Stimulated activated naive B cell treated with anti-CD40 and anti-IgM and Interleukin-4, amounts not matched to agents 10 μg/mL and 1 μg/mL and 100 μg/mL, for 72 hours (primary cell): ENCODE measurements around the gene CRTC3.
"Not testable (repeated sequence)": the region's sequence is repeated elsewhere in the genome, so short reads cannot be mapped to it uniquely, and the experiment has no call there.

Experiments
- ATAC-seq, 2 donors: fragments of 150-1000 bp; cut with Tn5 transposase; replicated peaks; 2 replicates each; pipeline ENCODE4 v1.10.0; 2021; ENCODE audit warnings: moderate library complexity in 1 of 2
- DNase-seq: peaks from one replicate; pipeline ENCODE4 v3.0.0; 2021
- H3K27ac Mint-ChIP-seq: one replicate; pipeline ENCODE4 v1.8.0; 2022; ENCODE audit warnings: mild to moderate bottlenecking, mixed read lengths
- H3K27me3 Mint-ChIP-seq, 2 donors: one replicate each; pipeline ENCODE4 v1.8.0; 2022; ENCODE audit warnings: mixed read lengths in 2 of 2
- H3K36me3 Mint-ChIP-seq, 2 donors: one replicate each; pipeline ENCODE4 v1.8.0; 2022; ENCODE audit warnings: mixed read lengths in 2 of 2, mild to moderate bottlenecking in 1 of 2
- H3K4me1 Mint-ChIP-seq, 2 donors: one replicate each; pipeline ENCODE4 v1.8.0; 2022; ENCODE audit warnings: mixed read lengths in 2 of 2, mild to moderate bottlenecking in 1 of 2
- H3K4me3 Mint-ChIP-seq, 2 donors: one replicate each; pipeline ENCODE4 v1.8.0; 2022; ENCODE audit warnings: mild to moderate bottlenecking in 2 of 2, mixed read lengths in 2 of 2, moderate library complexity in 1 of 2
- H3K9me3 Mint-ChIP-seq, 2 donors: one replicate each; pipeline ENCODE4 v1.8.0; 2022; ENCODE audit warnings: mixed read lengths in 2 of 2, mild to moderate bottlenecking in 1 of 2

Gene CRTC3

DNA sequence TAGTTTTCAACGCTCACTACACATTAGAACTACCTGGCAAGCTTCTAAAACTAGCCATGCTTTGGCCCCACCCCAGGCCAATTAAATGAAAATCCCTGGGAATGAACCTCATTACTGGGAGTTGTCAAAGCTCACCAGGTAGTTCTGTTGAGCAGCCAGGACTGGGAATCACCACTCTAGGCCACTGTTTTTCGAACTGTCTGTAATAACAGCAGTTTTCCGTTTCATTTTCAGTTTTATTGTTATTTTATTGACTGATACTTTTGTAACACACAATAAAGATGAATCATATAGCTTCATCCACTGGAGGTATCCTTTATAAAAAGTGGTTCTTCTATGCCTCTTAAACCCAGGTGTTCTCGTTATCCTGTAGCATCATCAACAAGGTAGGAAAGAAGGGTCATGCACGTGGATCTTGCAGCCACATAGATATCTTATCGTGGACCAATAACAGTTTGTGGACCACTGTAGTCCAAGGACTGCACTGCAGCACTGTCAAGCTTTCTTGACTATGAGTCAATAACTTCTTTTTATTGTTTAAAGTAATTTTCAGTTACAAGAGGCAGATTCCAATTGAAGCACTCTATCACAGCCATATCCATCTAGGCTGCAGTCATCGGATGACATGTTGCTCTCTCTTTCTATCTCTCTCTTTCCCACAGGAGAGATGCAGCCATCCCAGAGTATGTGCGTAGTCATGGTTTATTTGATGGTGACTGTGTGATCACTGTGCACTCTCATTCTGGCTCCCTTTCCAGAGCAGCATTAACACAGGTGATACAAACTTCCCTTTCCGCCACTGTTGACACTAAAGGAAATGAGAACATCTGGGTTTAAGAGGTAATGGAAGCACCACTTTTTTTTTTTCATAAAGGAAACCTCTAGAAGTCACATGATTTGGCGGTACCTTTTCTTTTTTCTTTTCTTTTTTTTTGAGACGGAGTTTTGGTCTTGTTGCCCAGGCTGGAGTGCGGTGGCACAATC, 148.4 kb downstream of the CRTC3 start:
- Mint-ChIP-seq H3K27ac (no peak overlapping the region), H3K4me3 (peak overlapping the region in 1 of 2 donors; percentile 48), H3K9me3 (no peaks in the 10 kb centered on the region), H3K27me3 (peaks cover 0 to 6% of the 10 kb centered on the region in 2 donors), H3K4me1 (peaks cover 4 to 6% of the 10 kb centered on the region in 2 donors), H3K36me3 (no peaks in the 10 kb centered on the region)
- ATAC-seq (peak; percentile 29 to 50), DNase-seq (no peak)

DNA sequence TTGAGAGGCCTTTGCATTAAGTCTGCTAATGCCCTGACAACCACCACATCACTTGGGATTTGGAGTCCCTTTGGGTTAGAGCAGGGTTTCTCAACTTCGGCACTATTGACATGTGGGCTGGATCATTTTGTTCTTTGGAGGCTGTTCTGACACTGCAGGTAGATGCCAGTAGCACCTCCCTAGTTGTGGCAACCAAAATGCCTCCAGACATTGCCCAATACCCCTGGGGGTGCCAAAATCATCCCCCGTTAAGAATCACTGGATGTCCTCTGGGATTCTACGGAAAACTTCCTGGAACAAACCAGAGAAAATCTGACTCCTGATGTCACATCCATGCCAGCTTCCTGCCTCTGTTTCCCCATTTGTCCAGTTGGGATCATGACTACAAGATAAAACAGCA, 150.2 kb downstream of the CRTC3 start:
- H3K27ac Mint-ChIP-seq: no peak overlapping the region
- DNase-seq (no peak), ATAC-seq (no peak)
- peaks cover 4 to 18% of the 10 kb centered on the region in 2 donors for H3K4me1 Mint-ChIP-seq
- peaks cover 6% of the 10 kb centered on the region in 2 donors for H3K27me3 Mint-ChIP-seq
- H3K36me3 Mint-ChIP-seq: no peaks in the 10 kb centered on the region
- no peak overlapping the region for H3K4me3 Mint-ChIP-seq
- no peaks in the 10 kb centered on the region for H3K9me3 Mint-ChIP-seq

DNA sequence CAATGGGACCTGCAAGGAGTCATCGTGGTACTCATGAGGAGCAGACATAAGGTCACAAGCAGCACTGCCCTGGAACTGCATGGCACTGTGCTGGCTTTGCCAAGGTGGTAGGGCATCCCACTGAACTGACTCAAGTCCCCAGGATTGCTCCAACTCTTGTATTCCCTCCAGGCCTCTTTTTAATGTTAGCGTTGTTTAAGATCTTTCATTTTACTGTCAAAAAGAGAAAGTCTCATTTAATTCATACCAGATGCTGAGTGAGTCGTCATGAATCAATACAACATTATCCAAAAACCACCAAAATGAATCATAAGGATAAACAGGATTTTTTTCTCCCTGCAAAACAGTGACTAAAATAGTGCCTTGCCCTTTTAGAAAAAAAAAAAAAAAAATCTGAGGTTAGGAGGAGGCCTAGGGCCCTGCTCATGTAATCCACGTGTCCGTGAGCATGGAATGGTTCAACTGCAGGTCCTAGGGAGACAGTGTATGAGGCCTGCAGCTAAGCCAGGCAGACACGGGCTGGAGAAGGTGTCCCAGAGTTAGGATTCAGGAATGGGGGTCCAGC, 150.7 kb downstream of the CRTC3 start:
- H3K27ac Mint-ChIP-seq: no peak overlapping the region

DNA sequence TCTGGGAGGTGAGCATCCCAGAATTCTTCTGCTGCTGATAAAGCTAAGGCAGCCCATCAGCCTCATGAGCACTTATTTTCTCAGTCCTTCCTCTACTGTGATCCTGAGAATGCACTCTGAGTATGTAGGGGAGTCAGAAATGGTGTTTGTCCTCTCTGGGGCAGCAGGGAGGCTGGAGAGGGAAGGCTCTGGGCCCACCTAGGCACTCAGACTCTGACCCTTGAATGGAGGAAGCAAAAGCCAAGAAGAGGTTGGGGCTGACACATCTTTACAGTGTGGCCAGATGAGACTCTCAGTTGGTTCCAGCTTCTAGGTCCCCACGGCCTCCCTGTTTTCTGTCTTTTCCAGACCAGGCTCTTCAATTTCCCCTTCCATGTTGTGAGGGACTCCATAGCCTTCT, 151.3 kb downstream of the CRTC3 start:
- ATAC-seq (no peak), DNase-seq (no peak)
- no peaks in the 10 kb centered on the region for H3K9me3 Mint-ChIP-seq
- no peaks in the 10 kb centered on the region for H3K36me3 Mint-ChIP-seq
- peaks cover 9 to 29% of the 10 kb centered on the region in 2 donors for H3K4me1 Mint-ChIP-seq
- no peak overlapping the region for H3K4me3 Mint-ChIP-seq
- H3K27me3 Mint-ChIP-seq: peaks cover 6% of the 10 kb centered on the region in 2 donors
- H3K27ac Mint-ChIP-seq: no peak overlapping the region

More for the DNA sequence above, 150.7 kb downstream of the CRTC3 start:
- ATAC-seq (no peak), DNase-seq (no peak)
- Mint-ChIP-seq H3K4me3 (no peak overlapping the region), H3K4me1 (peaks cover 7 to 23% of the 10 kb centered on the region in 2 donors), H3K27me3 (peaks cover 6% of the 10 kb centered on the region in 2 donors), H3K9me3 (no peaks in the 10 kb centered on the region), H3K36me3 (no peaks in the 10 kb centered on the region)

DNA sequence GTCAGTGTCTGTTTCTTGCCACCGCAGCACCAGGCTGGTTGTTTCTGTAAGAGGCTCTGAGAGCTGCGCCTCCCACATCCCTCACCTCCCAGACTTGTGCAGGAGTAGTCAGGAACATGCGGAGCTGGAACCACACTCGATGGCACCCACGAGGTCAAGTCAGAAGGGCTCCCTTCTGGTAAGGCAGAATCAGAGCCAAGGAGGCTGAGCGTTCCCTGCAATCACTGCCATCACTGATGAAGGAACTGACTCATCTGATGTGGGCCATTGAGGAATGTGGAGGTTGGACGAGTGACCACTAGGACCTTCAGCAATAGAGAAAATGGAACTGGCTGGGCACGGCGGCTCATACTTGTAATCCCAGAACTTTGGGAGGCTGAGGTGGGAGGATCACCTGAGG, 151.8 kb downstream of the CRTC3 start:
- Mint-ChIP-seq H3K4me3 (no peak overlapping the region), H3K27me3 (peaks cover 6% of the 10 kb centered on the region in 2 donors), H3K9me3 (no peaks in the 10 kb centered on the region), H3K36me3 (no peaks in the 10 kb centered on the region), H3K27ac (no peak overlapping the region), H3K4me1 (peaks cover 11 to 33% of the 10 kb centered on the region in 2 donors)
- DNase-seq: no peak
- ATAC-seq: no peak

DNA sequence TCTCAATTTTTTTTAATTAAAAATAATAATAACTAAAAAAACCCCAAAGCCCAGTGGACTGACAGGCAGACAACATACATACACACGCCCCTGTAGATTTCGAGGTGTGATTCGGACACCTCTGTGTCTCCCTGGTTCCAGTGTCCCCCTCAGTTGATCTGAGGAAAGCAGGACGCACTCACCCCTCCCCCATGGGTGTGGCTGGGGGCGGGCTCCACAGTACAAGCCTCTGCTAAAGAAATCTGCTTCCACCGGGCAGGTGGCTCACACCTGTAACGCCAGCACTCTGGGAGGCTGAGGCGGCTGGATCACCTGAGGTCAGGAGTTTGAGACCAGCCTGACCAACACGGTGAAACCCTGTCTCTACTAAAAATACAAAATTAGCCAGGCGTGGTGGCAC, 153.6 kb downstream of the CRTC3 start:
- no peak overlapping the region for H3K27ac Mint-ChIP-seq

DNA sequence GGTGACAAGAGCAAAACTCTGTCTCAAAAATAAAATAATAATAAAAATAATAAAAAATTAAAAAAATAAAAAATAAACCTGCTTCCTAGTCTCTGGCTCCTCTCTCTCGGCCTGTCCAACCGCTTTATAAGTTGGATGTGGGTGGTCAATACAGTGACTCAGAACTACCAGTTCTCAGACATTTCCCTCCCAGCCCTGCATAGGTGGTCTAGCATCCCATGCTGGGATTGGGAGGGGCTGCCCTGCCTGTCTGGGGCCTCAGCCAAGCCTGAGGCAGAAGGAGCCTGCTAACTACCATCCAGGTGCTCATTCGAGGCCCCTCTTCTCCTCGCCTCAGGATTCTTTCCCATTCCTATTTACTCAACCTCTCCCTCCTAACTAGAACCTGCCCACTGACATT, 154.2 kb downstream of the CRTC3 start:
- no peak overlapping the region for H3K4me3 Mint-ChIP-seq
- DNase-seq: no peak
- H3K36me3 Mint-ChIP-seq: no peaks in the 10 kb centered on the region
- ATAC-seq: no peak
- no peak overlapping the region for H3K27ac Mint-ChIP-seq
- peaks cover 6% of the 10 kb centered on the region in 2 donors for H3K27me3 Mint-ChIP-seq
- peaks cover 15 to 35% of the 10 kb centered on the region in 2 donors for H3K4me1 Mint-ChIP-seq
- H3K9me3 Mint-ChIP-seq: no peaks in the 10 kb centered on the region

More for the DNA sequence above, 153.6 kb downstream of the CRTC3 start:
- H3K36me3 Mint-ChIP-seq: no peaks in the 10 kb centered on the region
- DNase-seq (no peak), ATAC-seq (no peak)
- peaks cover 16 to 38% of the 10 kb centered on the region in 2 donors for H3K4me1 Mint-ChIP-seq
- no peak overlapping the region for H3K4me3 Mint-ChIP-seq
- H3K27me3 Mint-ChIP-seq: peaks cover 6% of the 10 kb centered on the region in 2 donors
- H3K9me3 Mint-ChIP-seq: no peaks in the 10 kb centered on the region

DNA sequence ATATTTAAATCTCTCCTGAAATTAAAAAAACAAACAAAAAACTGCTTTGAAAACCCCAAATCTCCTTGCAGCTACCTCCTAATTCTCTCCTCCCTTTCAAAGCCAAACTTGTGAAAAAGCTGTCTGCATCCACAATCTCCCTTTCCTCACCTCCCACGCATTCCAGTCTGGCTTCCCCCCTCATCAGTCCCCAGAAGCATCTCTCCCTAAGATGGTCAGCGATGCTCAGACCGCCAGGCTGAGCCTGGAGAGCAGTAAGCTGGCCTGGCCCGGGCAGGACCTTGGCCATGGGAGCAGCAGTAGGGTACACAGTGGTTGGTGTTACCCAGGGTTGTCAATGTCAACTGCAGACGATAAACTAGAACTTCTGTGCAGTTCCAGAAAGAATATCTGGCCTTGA, 154.6 kb downstream of the CRTC3 start:
- H3K27ac Mint-ChIP-seq: no peak overlapping the region
- ATAC-seq (no peak), DNase-seq (no peak)
- peaks cover 13 to 35% of the 10 kb centered on the region in 2 donors for H3K4me1 Mint-ChIP-seq
- H3K27me3 Mint-ChIP-seq: peaks cover 6% of the 10 kb centered on the region in 2 donors
- H3K36me3 Mint-ChIP-seq: no peaks in the 10 kb centered on the region
- no peaks in the 10 kb centered on the region for H3K9me3 Mint-ChIP-seq
- no peak overlapping the region for H3K4me3 Mint-ChIP-seq

DNA sequence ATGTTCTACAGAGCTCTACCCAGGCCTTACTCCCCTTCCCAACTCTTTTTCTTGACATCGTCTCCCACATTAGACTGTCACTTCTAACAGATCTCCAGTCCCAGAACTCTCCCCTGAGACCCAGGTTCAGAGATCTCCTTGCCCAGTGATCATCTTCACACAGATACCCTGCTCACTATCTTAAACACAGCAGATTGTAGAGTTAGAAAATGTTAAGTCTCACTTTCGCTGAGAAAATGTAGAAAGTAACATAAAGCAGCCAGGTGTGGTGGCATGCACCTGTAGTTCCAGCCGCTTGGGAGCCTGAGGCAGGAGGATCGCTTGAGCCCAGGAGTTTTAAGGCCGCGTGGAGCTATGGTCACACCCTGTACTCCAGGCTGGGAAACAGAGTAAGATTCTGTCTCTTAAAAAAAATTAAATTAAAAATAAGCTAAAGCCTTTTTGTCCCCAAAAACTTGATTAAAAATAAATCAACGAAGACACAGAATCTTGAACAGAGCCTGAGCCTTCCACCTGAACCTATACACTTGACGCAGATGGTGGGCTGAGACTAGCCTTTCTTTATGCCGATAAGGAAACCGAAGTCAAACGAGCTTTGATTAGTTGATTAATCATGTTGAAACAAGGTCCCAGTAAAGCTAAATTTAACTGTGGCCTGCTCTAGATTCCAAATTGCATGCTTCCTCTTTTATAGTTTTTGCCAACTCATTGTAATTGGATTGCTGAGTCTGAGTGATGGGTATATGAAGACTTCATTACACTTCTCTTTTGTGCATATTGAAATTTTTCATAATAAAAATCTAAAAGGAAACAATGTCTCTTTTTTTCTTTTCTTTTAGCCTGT, 156.1 kb downstream of the CRTC3 start:
- DNase-seq: no peak
- Mint-ChIP-seq H3K4me3 (peak overlapping the region in 1 of 2 donors; percentile 65), H3K27me3 (peaks cover 6% of the 10 kb centered on the region in 2 donors), H3K4me1 (peaks cover 13 to 35% of the 10 kb centered on the region in 2 donors), H3K27ac (peak overlapping the region; percentile 44), H3K9me3 (no peaks in the 10 kb centered on the region), H3K36me3 (no peaks in the 10 kb centered on the region)
- peak; percentile 58 to 59 for ATAC-seq

DNA sequence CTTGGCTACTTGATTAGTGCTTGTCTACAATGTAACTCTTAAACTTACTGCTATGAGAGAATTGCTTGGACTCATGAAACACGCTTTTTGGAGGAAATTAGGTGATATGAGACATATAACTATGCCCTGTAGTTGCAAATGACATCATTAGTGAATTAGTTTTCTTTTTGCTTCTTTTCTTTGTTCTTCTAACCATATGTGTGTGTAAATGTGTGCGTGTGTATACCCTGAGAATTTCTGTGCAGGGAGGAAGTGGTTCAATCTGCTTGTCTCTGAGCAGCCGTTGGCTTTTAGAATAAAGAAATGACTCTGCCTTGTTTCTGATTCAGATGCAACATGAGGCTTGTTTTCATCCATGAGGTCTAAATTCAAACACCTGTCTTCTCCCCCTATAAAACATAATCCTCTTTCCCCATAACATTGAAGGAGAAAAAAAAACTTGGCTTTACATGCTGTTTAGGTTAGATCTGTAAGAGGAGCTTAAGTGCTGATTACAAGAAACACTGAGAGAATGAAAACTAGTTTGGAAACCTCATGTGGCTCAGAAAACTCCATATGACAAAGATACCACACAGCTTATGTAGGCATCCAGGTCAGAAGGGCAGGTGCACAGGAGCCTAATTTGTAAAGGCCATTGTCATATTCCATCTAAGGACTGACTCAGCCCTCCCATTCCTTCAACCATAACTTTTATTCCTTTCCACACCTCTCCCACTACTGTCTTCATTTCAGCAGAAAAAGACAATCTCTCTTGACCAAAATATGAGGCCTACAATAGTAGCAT, 156.9 kb downstream of the CRTC3 start:
- H3K27me3 Mint-ChIP-seq: peaks cover 6% of the 10 kb centered on the region in 2 donors
- no peaks in the 10 kb centered on the region for H3K9me3 Mint-ChIP-seq
- H3K4me1 Mint-ChIP-seq: peaks cover 13 to 35% of the 10 kb centered on the region in 2 donors
- peak overlapping the region; percentile 44 for H3K27ac Mint-ChIP-seq
- H3K4me3 Mint-ChIP-seq: no peak overlapping the region
- H3K36me3 Mint-ChIP-seq: no peaks in the 10 kb centered on the region
- ATAC-seq (peak; percentile 96), DNase-seq (peak; percentile 15)

DNA sequence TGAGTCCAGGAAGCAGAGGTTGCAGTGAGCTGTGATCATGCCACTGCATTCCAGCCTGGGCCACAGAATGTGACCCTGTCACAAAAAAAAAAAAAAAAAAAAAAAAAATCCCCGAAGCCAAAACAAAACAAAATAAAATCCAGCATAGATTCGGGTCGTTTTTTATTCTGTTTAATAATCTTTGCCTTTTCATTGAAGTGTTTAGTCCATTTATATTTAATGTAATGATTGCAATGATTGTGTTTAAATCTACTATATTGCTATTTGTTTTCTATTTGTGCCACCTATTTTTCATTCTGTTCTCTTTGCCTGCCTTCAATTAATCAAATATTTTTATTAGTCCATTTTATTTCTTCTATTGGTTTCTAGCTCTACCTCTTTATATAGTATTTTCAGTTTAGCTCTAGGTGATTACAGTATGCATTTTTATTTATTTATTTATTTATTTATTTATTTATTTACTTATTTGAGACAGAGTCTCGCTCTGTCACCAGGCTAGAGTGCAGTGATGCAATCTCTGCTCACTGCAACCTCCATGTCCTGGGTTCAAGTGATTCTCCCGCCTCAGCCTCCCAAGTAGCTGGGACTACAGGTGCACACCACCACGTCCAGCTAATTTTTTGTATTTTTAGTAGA, 159.7 kb downstream of the CRTC3 start:
- H3K4me3 Mint-ChIP-seq: not testable (repeated sequence)

DNA sequence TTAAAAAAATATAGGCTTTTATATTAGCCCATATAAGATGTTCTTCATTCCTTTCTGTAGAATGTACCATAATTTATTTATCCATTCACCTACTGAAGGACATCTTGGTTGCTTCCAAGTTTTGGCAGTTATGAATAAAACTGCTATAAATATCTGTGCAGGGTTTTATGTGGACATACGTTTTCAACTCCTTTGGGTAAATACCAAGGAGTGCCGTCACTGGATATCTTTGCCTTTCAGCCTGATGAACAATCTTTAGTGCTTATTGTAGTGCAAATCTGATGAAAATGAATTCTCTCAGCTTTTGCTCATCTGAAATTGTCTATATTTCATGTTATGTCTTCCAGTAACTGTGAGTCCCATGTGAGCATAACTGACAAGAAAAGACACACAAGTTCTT, 160.9 kb downstream of the CRTC3 start:
- DNase-seq (no peak), ATAC-seq (no peak)
- Mint-ChIP-seq H3K27ac (no peak overlapping the region), H3K27me3 (no peaks in the 10 kb centered on the region), H3K4me3 (no peak overlapping the region), H3K4me1 (peaks cover 11 to 17% of the 10 kb centered on the region in 2 donors), H3K36me3 (no peaks in the 10 kb centered on the region), H3K9me3 (no peaks in the 10 kb centered on the region)

More for the DNA sequence above, 159.7 kb downstream of the CRTC3 start:
- peaks cover 15 to 28% of the 10 kb centered on the region in 2 donors for H3K4me1 Mint-ChIP-seq
- not testable (repeated sequence) for H3K9me3 Mint-ChIP-seq, H3K27ac Mint-ChIP-seq, H3K27me3 Mint-ChIP-seq, DNase-seq, ATAC-seq, H3K36me3 Mint-ChIP-seq

DNA sequence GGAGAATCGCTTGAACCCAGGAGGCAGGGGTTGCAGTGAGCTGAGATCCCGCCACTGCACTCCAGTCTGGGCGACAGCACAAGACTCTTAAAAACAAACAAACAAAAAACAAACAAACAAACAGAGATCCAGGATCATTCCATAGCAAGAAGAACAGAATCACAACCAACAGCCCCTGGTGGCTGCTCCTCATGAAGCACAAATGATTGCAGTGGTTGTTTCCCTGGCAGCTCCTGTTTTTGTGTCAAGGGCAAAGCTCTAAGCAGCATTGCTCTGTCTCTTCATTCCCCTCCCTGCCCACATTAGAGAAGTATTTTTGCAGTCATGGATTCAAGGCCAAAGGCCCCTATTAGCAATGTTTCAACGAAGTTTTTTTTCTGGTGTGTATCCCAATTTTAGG, 161.6 kb downstream of the CRTC3 start:
- DNase-seq (no peak), ATAC-seq (no peak)
- Mint-ChIP-seq H3K4me1 (peaks cover 9% of the 10 kb centered on the region in 2 donors), H3K36me3 (no peaks in the 10 kb centered on the region), H3K27ac (no peak overlapping the region), H3K27me3 (no peaks in the 10 kb centered on the region), H3K4me3 (no peak overlapping the region), H3K9me3 (no peaks in the 10 kb centered on the region)
